SKM-1 treated with dmso at 0.1 percent for 144 hours (cell line): ENCODE results near the gene IL17REL.

Experiments
- DNase-seq: peaks from one replicate; lab custom pipeline; 2025; ENCODE audit not compliant: unreplicated experiment; lab: John Stamatoyannopoulos, UW

The IL17REL gene

GRCh38 chr22:50027639-50028537, 15.3 kb upstream of the IL17REL start:
- peak; percentile 4 for DNase-seq

GRCh38 chr22:50025993-50026392, 13.4 kb upstream of the IL17REL start:
- DNase-seq: no peak

DNA sequence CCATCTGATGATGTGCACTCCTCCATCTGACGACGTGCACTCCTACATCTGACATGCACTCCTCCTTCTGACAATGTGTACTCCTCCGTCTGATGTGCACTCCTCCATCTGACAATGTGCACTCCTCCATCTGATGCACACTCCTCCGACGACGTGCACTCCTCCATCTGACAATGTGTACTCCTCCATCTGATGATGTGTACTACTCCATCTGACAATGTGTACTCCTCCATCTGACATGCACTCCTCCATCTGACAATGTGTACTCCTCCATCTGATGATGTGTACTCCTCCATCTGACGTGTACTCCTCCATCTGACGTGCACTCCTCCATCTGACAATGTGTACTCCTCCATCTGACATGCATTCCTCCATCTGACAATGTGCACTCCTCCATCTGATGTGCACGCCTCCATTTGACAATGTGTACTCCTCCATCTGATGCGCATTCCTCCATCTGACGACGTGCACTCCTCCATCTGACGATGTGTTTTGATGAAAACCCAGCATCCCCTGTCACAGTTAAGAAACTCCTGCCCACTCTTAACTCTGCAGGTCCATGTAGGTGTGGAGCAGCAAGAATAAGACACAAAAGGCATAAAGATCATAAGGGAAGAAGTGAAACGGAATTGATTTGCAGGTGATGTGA, 9.7 kb upstream of the IL17REL start:
- no peak for DNase-seq

GRCh38 chr22:50020606-50021005, 8.0 kb upstream of the IL17REL start:
- no peak for DNase-seq

- DNase-seq: no peak
Measured at GRCh38 chr22:50019316-50019715, 6.8 kb upstream of the IL17REL start.

GRCh38 chr22:50018608-50019285, 6.2 kb upstream of the IL17REL start:
- DNase-seq: no peak

GRCh38 chr22:50017701-50018224, 5.2 kb upstream of the IL17REL start:
- no peak for DNase-seq

- no peak for DNase-seq
Measured at GRCh38 chr22:50016988-50017700, 4.6 kb upstream of the IL17REL start.

DNA sequence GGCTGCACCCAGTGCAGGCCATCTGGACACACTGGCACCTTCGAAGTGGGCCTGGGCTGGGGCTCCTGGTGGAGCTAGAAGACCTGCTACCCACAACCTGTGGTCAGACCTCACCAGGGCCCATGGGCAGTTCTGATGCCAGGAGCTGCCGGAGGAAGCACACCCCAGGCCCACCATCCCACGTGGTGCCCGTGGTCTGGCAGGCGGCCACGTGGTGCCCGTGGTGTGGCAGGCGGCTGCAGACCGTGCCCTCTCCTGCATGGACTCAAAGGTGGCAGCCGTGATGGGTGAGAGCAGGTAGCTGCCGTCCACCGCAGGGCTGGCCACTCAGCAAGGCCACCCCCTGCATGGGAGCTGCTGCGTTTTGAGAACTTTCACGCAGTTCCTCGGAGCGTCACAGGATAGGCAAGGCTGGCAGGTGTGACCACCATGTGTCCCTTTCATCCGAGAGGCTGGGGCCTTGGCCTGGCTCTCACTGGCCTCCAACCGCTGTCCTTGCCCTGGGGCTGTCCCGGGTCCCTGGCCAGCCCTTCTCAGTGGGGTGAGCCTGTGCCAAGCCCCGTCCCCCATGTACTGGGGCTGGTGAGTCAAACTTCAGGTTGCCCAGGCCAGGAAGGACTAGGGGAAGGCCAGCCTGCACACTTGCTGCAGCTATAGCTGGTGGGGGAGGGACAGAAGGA, 3.9 kb upstream of the IL17REL start:
- no peak for DNase-seq

GRCh38 chr22:50015451-50016307, 3.1 kb upstream of the IL17REL start:
- no peak for DNase-seq

DNA sequence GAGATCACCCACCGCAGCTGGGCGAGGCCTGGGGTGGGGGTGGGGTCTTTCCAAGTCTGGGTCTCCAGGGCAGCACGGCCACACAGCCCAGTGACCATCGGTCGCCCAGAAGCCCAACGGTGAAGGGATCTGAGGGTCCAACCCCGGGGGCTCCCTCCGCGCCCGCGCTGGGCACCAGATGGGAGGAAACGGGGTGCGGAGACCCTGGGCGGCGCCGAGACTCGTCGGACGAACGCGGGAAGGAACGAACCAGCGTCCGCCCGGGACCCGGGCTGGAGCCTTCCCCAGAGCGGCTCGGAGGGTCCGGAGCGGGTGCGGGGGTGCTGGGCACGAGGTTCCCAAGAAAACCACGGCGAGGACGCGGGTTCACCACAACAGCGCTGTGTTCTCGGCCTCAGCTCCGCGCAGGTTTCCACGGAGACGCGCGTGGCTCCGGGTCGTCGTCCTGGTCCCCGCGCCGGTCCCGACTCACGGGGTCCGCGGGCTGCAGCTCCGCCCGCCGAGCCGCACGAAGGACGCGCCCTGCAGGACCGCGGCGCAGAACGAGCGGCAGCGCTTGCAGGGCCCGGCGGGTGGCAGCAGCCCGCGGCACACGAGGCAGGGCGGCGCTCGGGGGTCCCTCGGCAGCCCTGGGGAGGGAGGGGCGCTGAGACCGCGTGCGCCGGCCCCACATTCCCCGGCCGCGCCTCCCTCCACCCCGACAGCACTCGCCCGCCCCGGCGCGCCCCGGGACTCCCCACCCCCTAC, 2.3 kb upstream of the IL17REL start:
- no peak for DNase-seq

DNA sequence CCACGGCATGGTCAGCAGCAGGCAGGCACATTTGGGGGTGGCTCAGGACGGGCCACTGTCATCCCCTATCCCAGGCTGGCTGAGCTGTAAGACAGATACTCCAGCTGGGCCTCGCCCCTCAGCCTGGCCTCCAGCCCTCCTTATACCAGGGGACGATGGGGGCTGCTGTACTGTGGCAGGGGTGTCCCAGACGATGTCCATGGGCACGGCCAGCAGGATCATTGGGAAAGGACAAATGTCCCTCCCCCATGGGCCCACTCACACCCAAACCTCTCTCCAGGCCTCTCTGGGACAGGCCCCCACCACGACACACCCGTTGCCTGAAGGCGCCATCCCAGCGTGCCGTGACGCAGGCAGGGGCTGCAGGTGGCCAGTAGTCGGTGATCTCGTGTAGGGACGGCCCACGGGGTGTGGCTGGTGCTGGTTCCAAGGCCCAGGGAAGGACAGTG, 1.5 kb upstream of the IL17REL start:
- DNase-seq: no peak

DNA sequence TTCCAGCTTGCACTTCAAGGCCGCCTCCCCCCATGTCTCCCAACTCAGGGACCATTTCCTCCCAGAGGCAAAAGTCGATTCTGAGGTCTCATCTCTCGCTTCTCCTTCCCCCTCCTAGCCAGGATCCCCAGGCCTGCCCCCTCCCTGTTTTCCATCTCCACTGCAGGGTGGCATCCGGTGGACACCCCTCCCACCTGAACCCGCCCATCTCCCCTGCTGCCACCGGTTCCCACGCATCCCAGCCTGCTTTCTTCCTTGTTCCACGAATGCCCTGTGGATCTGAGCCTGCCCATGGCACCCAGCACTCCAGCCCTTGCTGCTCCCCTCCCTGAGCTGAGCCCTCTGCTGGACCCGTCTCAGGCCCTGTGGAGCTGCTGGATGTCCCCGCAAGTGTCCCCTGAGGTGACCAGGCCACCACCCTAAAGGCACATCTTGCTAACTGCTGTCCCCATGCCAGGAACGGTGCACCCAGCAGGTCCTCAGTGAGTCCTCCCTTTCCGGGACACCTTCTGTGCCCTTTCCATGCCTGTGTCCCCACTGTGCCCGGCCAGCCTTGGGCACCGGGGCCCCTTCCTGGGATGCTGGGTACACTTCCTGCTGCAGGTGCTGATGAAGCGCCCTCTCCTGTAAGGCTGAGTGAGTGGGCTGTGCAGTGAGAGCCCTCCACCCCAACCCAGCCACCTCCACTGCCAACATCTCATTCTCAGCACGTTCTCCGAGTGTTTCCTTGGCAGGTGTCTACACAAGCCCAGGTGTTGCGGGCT, 936 bp downstream of the IL17REL start:
- DNase-seq: no peak

GRCh38 chr22:50010676-50011446, 1.7 kb downstream of the IL17REL start:
- no peak for DNase-seq

DNA sequence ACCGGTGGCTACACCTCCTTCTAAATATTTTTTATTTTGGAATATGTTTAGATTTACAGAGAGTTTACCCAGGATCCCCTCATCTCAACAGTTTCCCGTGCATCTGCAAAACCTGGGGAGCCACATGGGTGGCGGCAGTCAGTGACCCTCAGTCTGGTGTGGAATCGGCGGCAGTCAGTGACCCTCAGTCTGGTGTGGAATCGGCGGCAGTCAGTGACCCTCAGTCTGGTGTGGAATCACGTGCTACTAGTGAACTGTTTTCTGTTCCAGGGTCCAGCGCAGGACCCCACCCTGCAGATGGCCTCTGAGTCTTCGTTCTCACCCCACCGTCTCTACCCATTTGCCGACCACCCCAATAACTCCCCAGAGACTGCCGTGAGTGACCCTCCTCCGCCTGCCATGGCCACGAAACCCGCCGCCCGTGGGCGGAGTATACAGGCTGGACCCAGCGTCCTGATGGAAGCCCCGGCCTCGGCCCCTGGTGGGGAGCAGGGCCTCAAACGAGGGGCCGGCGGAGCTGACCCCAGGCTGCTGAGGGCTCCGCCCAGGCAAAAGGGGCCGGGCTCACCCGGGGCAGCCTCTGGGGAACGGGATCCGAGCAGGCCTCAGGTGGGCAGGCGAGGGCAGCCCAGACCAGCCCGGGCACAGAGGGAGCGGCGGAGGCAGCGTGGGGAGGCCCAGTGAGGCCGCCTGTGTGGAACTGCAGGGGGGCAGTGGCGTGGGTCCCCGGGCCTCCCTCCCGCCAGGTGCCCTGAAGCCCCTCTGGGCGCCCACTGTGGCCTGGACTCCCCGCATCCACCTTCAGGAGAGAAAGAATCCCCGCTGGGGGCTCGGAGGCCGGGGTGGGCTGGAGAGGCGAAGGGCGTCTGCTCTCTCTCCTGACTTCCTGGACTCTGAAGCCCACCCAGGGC, 2.5 kb downstream of the IL17REL start:
- DNase-seq: no peak

DNA sequence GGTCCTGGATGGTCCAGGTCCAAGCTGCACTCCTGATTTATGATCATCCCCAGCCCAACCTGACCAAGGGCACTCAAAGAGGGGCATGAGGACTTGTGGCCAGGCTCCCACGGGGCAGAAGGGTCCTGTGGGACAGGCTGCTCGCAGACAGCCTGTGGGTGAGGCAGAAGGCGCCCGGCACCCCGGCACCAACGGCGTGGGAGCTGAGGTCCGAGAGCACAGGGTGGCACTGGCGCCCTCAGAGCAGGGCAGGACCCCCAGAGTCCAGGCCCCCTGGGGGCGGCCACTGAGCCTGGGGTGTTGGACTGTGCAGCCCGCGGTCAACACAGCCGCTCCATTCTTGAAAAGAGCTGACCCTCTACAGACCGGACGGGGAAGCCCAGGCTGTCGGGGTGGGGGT, 3.3 kb downstream of the IL17REL start:
- no peak for DNase-seq
